GM23338 (cell line): ENCODE data around the gene PARD3. TPM values are rescaled to one million over a fixed set of nuclear protein-coding genes. Genes with fewer than 3 reads are reported as not detected.

Source experiments
- ATAC-seq: fragments of 200-7000 bp; cut with Tn5 transposase; 3 replicates; pipeline ENCODE4 v1.9.1; 2020
- DNase-seq: peaks from one replicate; pipeline ENCODE4 v3.0.0-alpha.2; 2015; ENCODE audit warnings: low spot score
- H2AFZ ChIP-seq: fragments of 200-600 bp; sonication (generic); 2 replicates; pipeline ENCODE4 v1.8.0; 2016; ENCODE audit warnings: antibody characterized with exemption, mild to moderate bottlenecking, moderate library complexity
- H3F3A ChIP-seq: fragments of 200-600 bp; sonication (generic); replicated peaks from 2 replicates; pipeline ENCODE4 v1.8.0; 2017; ENCODE audit warnings: antibody characterized with exemption, mixed run types, low read depth
- H3K27ac ChIP-seq: fragments of 200-600 bp; sonication (generic); 2 replicates; pipeline ENCODE4 v1.6.1; 2016; ENCODE audit warnings: low read depth
- H3K27me3 ChIP-seq: fragments of 200-600 bp; sonication (generic); 2 replicates; pipeline ENCODE4 v1.8.0; 2016; ENCODE audit warnings: mild to moderate bottlenecking, mixed run types, moderate library complexity; ENCODE audit not compliant: insufficient read depth
- H3K36me3 ChIP-seq: fragments of 200-600 bp; sonication (generic); 2 replicates; pipeline ENCODE4 v1.8.0; 2016; ENCODE audit warnings: mild to moderate bottlenecking; ENCODE audit not compliant: insufficient read depth
- H3K4me1 ChIP-seq: fragments of 200-600 bp; sonication (generic); 2 replicates; pipeline ENCODE4 v1.8.0; 2016; ENCODE audit warnings: mild to moderate bottlenecking, moderate library complexity; ENCODE audit not compliant: insufficient read depth
- H3K4me2 ChIP-seq: fragments of 200-600 bp; sonication (generic); 2 replicates; pipeline ENCODE4 v1.7.1; 2017; ENCODE audit warnings: mixed run types
- H3K4me3 ChIP-seq: fragments of 200-600 bp; sonication (generic); 2 replicates; pipeline ENCODE4 v1.6.1; 2016; ENCODE audit warnings: mixed run types
- H3K79me2 ChIP-seq: fragments of 200-600 bp; sonication (generic); replicated peaks from 2 replicates; pipeline ENCODE4 v1.8.0; 2017; ENCODE audit warnings: mild to moderate bottlenecking; ENCODE audit not compliant: insufficient read depth
- H3K9me2 ChIP-seq: fragments of 200-600 bp; sonication (generic); 2 replicates; pipeline ENCODE4 v1.8.0; 2017; ENCODE audit not compliant: insufficient read depth
- H4K20me1 ChIP-seq: fragments of 200-600 bp; sonication (generic); replicated peaks from 2 replicates; pipeline ENCODE4 v1.8.0; 2017; ENCODE audit warnings: mild to moderate bottlenecking; ENCODE audit not compliant: insufficient read depth
- H3K27ac Mint-ChIP-seq: 2 replicates; pipeline ENCODE4 v1.8.0; 2020; ENCODE audit warnings: inconsistent platforms, mild to moderate bottlenecking, moderate library complexity, mixed read lengths
- H3K27me3 Mint-ChIP-seq: 3 replicates; pipeline ENCODE4 v1.8.0; 2022; ENCODE audit warnings: low read depth, mild to moderate bottlenecking, moderate library complexity, mixed read lengths, inconsistent platforms; ENCODE audit not compliant: insufficient read depth, poor library complexity
- H3K36me3 Mint-ChIP-seq: 3 replicates; pipeline ENCODE4 v1.8.0; 2021; ENCODE audit warnings: low read depth, mild to moderate bottlenecking, inconsistent platforms, moderate library complexity, mixed read lengths
- H3K4me1 Mint-ChIP-seq: 3 replicates; pipeline ENCODE4 v1.8.0; 2020; ENCODE audit warnings: mild to moderate bottlenecking, inconsistent platforms, mixed read lengths
- H3K4me3 Mint-ChIP-seq: 3 replicates; pipeline ENCODE4 v1.8.0; 2021; ENCODE audit warnings: moderate library complexity, mild to moderate bottlenecking, inconsistent platforms, mixed read lengths
- H3K9me3 Mint-ChIP-seq: 3 replicates; pipeline ENCODE4 v1.8.0; 2020; ENCODE audit warnings: moderate library complexity, mild to moderate bottlenecking, inconsistent platforms, mixed read lengths
- CREB1 ChIP-seq: fragments of 250-450 bp; sonication (Bioruptor Pico); IDR thresholded peaks from 2 replicates; pipeline ENCODE4 v1.5.0; 2020; ENCODE audit warnings: low read depth, mild to moderate bottlenecking, moderate library complexity
- EZH2 ChIP-seq: fragments of 200-600 bp; sonication (generic); IDR thresholded peaks from one replicate; pipeline ENCODE4 v1.8.0; 2017; ENCODE audit warnings: antibody characterized with exemption, mild to moderate bottlenecking, low read depth; ENCODE audit not compliant: unreplicated experiment
- EZH2phosphoT487 ChIP-seq: fragments of 200-600 bp; sonication (generic); IDR thresholded peaks from one replicate; pipeline ENCODE4 v1.8.1; 2018; ENCODE audit warnings: antibody characterized with exemption; ENCODE audit not compliant: unreplicated experiment
- POLR2AphosphoS5 ChIP-seq: IDR thresholded peaks from 2 replicates; pipeline ENCODE4 v1.6.1; 2016; ENCODE audit warnings: antibody characterized with exemption, low read depth
- STAT1 ChIP-seq: IDR thresholded peaks from one replicate; pipeline ENCODE4 v1.6.1; 2016; ENCODE audit warnings: antibody characterized with exemption; ENCODE audit not compliant: unreplicated experiment
- polyA plus RNA-seq: library from polyadenylated mRNA; unstranded; fragments of >200 nt; fragmentation: Nextera tagmentation; extraction: Ambion mirVana; gene quantifications from 2 replicates; pipeline ENCODE4 v1.2.1, GENCODE V29; 2016
- total RNA-seq: library from RNA; depleted of rRNA; stranded (reverse); fragments of >200 nt; shearing (Covaris generic); gene quantifications from 2 replicates; pipeline ENCODE4 v1.2.3, GENCODE V29; 2014
- TF ChIP-seq, protein P1 (sequence below): fragments of 250-450 bp; sonication (Bioruptor Pico); IDR thresholded peaks from 2 replicates; pipeline ENCODE4 v1.5.0; 2020; ENCODE audit warnings: mild to moderate bottlenecking, moderate library complexity
- TF ChIP-seq, protein P2 (sequence below): IDR thresholded peaks from 2 replicates; pipeline ENCODE4 v1.6.1; 2016; ENCODE audit warnings: antibody characterized with exemption
- TF ChIP-seq, protein P3 (sequence below), 2 experiments: fragments of 200-600 bp in 1 of 2; sonication (generic) in 1 of 2; conservative IDR thresholded peaks; 2 replicates each; pipeline versions ENCODE4 v1.5.1 to v1.6.1; 2016 to 2017; ENCODE audit warnings: antibody characterized with exemption in 2 of 2, low read depth in 2 of 2, mild to moderate bottlenecking in 2 of 2, moderate library complexity in 1 of 2

Gene PARD3
- total and polyA plus RNA-seq, 2 experiments from 2014 or later = 30.2 to 51.4 TPM

DNA sequence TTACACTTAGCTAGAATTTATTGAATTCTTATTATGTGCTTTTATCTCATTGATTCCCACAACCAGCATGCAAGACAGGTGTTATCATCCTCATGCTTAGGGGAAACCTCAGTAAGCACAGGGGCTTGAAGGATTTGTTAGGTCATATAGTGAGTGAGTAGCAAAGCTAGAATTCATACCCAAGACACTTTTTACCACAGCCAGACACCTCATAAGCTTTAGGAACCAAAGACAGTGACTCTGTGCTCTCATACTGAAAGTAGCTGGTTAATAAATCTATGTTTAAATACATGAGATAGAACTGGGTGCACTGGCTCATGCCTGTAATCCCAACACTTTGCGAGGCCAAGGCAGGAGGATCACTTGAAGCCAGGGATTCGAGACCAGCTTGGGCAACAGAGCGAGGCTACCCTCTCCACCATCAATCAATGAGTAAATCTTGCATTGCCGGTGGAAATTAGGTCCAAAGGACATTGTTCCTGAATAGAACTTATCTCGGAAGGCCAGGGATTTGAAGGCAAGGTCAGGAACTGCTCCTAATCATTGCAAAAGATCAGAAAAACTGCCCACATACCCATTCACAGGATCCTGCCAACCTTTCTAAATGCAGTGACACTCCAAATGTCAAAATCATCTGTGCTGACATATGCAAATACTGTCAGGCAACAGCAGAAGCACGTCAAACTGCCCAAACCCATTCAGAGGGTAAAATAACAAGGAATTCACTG is 523.5 kb downstream of the PARD3 start (continued):
- TF ChIP-seq, protein P1, sequence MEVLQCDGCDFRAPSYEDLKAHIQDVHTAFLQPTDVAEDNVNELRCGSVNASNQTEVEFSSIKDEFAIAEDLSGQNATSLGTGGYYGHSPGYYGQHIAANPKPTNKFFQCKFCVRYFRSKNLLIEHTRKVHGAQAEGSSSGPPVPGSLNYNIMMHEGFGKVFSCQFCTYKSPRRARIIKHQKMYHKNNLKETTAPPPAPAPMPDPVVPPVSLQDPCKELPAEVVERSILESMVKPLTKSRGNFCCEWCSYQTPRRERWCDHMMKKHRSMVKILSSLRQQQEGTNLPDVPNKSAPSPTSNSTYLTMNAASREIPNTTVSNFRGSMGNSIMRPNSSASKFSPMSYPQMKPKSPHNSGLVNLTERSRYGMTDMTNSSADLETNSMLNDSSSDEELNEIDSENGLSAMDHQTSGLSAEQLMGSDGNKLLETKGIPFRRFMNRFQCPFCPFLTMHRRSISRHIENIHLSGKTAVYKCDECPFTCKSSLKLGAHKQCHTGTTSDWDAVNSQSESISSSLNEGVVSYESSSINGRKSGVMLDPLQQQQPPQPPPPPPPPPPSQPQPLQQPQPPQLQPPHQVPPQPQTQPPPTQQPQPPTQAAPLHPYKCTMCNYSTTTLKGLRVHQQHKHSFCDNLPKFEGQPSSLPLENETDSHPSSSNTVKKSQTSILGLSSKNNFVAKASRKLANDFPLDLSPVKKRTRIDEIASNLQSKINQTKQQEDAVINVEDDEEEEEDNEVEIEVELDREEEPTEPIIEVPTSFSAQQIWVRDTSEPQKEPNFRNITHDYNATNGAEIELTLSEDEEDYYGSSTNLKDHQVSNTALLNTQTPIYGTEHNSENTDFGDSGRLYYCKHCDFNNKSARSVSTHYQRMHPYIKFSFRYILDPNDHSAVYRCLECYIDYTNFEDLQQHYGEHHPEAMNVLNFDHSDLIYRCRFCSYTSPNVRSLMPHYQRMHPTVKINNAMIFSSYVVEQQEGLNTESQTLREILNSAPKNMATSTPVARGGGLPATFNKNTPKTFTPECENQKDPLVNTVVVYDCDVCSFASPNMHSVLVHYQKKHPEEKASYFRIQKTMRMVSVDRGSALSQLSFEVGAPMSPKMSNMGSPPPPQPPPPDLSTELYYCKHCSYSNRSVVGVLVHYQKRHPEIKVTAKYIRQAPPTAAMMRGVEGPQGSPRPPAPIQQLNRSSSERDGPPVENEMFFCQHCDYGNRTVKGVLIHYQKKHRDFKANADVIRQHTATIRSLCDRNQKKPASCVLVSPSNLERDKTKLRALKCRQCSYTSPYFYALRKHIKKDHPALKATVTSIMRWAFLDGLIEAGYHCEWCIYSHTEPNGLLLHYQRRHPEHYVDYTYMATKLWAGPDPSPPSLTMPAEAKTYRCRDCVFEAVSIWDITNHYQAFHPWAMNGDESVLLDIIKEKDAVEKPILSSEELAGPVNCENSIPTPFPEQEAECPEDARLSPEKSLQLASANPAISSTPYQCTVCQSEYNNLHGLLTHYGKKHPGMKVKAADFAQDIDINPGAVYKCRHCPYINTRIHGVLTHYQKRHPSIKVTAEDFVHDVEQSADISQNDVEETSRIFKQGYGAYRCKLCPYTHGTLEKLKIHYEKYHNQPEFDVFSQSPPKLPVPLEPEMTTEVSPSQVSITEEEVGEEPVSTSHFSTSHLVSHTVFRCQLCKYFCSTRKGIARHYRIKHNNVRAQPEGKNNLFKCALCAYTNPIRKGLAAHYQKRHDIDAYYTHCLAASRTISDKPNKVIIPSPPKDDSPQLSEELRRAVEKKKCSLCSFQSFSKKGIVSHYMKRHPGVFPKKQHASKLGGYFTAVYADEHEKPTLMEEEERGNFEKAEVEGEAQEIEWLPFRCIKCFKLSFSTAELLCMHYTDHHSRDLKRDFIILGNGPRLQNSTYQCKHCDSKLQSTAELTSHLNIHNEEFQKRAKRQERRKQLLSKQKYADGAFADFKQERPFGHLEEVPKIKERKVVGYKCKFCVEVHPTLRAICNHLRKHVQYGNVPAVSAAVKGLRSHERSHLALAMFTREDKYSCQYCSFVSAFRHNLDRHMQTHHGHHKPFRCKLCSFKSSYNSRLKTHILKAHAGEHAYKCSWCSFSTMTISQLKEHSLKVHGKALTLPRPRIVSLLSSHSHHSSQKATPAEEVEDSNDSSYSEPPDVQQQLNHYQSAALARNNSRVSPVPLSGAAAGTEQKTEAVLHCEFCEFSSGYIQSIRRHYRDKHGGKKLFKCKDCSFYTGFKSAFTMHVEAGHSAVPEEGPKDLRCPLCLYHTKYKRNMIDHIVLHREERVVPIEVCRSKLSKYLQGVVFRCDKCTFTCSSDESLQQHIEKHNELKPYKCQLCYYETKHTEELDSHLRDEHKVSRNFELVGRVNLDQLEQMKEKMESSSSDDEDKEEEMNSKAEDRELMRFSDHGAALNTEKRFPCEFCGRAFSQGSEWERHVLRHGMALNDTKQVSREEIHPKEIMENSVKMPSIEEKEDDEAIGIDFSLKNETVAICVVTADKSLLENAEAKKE (CRISPR knock-in tag) = no peak
- TF ChIP-seq, protein P2, sequence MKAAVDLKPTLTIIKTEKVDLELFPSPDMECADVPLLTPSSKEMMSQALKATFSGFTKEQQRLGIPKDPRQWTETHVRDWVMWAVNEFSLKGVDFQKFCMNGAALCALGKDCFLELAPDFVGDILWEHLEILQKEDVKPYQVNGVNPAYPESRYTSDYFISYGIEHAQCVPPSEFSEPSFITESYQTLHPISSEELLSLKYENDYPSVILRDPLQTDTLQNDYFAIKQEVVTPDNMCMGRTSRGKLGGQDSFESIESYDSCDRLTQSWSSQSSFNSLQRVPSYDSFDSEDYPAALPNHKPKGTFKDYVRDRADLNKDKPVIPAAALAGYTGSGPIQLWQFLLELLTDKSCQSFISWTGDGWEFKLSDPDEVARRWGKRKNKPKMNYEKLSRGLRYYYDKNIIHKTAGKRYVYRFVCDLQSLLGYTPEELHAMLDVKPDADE = no peak
- TF ChIP-seq CREB1 = no peak
- TF ChIP-seq EZH2 = no peak

DNA sequence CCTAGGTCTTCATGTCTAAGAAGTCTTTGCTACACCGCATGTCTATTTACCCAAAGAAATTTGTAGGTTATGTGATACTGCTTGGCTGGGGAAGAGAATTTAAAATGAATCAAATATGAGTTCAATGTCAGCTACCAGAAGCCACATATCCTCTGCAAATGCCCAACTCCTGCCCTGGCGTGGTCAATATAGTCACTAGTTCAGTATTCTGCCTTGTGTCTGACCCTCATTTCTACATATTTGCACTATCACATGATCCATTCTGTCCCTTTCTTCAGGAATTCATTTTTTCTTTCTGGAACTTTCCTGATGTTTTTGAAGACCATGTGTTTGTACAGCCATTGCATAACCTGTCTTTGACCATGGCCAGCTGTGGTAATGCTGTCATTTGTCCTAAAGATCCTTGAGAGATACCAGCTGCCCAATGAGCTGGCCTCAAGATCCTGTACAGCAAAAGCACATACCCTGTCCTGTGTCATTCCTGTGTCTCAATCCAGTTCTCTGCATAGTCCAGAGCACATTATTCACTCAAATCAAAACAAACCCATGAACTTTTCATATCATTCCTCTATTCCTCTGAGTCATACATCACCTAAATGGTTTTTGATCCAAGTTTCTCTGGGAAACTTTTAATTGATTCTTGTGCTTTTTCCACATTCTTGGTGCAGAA is 524.5 kb downstream of the PARD3 start:
- H3K36me3 ChIP-seq = no peaks in the 10 kb centered on the region
- H3K4me1 Mint-ChIP-seq = peaks cover 42% of the 10 kb centered on the region
- H3K4me3 Mint-ChIP-seq = no peak overlapping the region
- DNase-seq (no peak), ATAC-seq (no peak)
- no peaks in the 10 kb centered on the region for H3F3A ChIP-seq
- no peaks in the 10 kb centered on the region; the same call in 1 of the 2 replicates for H3K9me2 ChIP-seq
- H3K4me2 ChIP-seq = no peak overlapping the region
- H3K27ac Mint-ChIP-seq = no peak overlapping the region
- H3K79me2 ChIP-seq = no peaks in the 10 kb centered on the region
- no peaks in the 10 kb centered on the region for H3K36me3 Mint-ChIP-seq
- H3K27me3 Mint-ChIP-seq = no peaks in the 10 kb centered on the region
- H3K4me3 ChIP-seq = no peak overlapping the region
- no peak overlapping the region for H3K27ac ChIP-seq
- peaks cover 22% of the 10 kb centered on the region for H3K4me1 ChIP-seq
- H4K20me1 ChIP-seq = no peaks in the 10 kb centered on the region
- no peaks in the 10 kb centered on the region for H3K27me3 ChIP-seq
- no peaks in the 10 kb centered on the region for H3K9me3 Mint-ChIP-seq
- H2AFZ ChIP-seq = no peak overlapping the region
- TF ChIP-seq STAT1 (no peak), POLR2AphosphoS5 (no peak), EZH2phosphoT487 (no peak)
- TF ChIP-seq, protein P3, sequence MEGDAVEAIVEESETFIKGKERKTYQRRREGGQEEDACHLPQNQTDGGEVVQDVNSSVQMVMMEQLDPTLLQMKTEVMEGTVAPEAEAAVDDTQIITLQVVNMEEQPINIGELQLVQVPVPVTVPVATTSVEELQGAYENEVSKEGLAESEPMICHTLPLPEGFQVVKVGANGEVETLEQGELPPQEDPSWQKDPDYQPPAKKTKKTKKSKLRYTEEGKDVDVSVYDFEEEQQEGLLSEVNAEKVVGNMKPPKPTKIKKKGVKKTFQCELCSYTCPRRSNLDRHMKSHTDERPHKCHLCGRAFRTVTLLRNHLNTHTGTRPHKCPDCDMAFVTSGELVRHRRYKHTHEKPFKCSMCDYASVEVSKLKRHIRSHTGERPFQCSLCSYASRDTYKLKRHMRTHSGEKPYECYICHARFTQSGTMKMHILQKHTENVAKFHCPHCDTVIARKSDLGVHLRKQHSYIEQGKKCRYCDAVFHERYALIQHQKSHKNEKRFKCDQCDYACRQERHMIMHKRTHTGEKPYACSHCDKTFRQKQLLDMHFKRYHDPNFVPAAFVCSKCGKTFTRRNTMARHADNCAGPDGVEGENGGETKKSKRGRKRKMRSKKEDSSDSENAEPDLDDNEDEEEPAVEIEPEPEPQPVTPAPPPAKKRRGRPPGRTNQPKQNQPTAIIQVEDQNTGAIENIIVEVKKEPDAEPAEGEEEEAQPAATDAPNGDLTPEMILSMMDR (conservative IDR thresholded peaks at IDR 0.05; ENCODE audit: low read depth in 2 of 2) = no peak
